ENCODE data around the gene BARX1.

The BARX1 gene, protein sequence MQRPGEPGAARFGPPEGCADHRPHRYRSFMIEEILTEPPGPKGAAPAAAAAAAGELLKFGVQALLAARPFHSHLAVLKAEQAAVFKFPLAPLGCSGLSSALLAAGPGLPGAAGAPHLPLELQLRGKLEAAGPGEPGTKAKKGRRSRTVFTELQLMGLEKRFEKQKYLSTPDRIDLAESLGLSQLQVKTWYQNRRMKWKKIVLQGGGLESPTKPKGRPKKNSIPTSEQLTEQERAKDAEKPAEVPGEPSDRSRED

DNA sequence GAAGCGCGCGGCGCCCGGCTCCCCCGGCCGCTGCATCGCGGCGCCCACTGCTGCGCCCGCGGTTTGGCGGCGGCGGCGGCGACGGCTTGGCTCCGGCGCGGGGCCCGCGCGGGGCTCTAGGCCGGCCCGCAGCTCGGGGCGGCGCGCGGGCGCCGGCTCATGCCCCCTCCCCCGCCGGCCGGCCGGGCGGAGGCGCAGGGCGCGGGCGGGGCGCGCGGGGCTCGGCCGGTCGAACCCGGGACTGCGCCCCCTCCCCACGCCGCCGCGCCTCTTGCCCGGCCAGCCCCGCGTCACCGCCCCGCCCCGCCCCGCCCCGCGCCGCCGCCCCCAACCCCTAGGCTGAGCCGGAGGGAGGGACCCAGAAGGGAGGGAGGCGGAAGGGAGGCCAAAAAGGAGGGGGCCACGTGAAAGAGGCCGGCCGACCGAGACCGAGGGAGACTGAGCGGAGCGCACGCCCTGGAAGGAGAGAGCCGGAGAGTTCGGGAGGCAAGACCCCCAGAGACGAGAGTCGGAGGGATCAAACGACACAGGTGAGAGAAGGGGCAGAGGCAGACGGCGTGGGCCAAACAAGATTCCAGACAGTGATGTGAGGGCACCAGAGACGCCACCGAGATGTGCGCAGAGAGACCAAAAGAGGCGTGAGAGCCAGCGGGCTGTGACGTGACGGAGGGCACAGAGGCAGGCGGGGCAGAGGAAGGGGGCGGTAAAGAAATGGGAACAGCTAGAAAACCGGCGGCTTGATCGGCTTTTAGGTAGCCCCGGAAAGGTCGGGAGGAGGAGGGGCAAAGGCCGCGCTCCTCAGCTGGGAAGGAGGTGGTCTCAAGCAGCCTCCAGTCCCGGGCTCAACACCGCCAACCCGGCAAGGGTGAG is at the start of gene BARX1:
Gene BARX1, minus strand, starts transcription at position 245 of the 870 bp plus-strand sequence. Its CDS starts 209 bp downstream, at position 36.
- no peak for DNase-seq (ENCODE audit: low read depth)
- TF ChIP-seq, protein P1, sequence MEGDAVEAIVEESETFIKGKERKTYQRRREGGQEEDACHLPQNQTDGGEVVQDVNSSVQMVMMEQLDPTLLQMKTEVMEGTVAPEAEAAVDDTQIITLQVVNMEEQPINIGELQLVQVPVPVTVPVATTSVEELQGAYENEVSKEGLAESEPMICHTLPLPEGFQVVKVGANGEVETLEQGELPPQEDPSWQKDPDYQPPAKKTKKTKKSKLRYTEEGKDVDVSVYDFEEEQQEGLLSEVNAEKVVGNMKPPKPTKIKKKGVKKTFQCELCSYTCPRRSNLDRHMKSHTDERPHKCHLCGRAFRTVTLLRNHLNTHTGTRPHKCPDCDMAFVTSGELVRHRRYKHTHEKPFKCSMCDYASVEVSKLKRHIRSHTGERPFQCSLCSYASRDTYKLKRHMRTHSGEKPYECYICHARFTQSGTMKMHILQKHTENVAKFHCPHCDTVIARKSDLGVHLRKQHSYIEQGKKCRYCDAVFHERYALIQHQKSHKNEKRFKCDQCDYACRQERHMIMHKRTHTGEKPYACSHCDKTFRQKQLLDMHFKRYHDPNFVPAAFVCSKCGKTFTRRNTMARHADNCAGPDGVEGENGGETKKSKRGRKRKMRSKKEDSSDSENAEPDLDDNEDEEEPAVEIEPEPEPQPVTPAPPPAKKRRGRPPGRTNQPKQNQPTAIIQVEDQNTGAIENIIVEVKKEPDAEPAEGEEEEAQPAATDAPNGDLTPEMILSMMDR (IDR thresholded peaks at IDR 0.05; ENCODE audit: control insufficient read depth, extremely low read depth, insufficient read depth), result no peak
- 0 out of 2 replicates have a peak within 1 kb of the TSS, but pooled peaks have one; percentile 28 for H3K4me3 ChIP-seq (ENCODE audit: low read depth, low read length)

DNA sequence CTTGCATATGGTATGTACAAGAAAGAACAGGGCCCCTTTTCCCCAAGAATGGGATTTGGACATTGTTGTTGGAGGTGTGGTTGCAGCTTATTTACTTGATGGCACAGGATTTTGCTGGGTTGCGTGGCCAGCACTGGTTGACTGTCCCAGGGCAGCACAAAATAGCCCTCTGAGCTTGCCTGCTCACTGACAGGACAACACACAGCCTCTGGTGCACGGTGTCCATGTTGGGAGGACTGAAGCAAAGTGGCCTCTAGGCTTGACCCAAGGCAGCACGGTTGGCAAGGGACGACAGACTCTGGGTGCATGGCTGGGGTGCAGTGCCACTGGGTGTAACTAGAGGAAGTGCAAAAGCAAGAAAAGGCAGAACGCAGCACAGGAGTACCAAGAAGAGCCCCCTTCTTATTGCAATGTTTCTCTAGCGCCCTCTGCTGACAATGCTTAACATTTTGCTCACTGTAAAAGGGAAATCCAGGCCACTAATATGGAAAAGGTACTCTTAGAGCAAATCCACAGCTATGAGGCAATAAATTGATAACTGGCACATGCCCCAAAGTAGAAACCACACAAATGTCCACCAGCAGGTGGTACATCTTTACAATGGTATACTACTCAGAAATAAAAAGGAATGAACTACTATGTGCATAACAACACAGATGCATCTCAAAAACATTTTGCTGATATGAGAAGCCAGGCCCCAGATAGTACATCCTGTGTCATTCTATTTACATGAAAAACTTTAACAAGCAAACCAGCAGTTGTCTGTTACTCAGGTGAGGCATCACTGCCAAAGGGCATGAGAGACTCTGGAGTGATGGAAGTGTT is 47.4 kb upstream of the BARX1 start:
- TF ChIP-seq, protein P1 (IDR thresholded peaks at IDR 0.05; ENCODE audit: control insufficient read depth, extremely low read depth, insufficient read depth), result peak; percentile 77
- no peak for DNase-seq (ENCODE audit: low read depth)
- H3K4me3 ChIP-seq (ENCODE audit: low read depth, low read length), result no peak overlapping the region

DNA sequence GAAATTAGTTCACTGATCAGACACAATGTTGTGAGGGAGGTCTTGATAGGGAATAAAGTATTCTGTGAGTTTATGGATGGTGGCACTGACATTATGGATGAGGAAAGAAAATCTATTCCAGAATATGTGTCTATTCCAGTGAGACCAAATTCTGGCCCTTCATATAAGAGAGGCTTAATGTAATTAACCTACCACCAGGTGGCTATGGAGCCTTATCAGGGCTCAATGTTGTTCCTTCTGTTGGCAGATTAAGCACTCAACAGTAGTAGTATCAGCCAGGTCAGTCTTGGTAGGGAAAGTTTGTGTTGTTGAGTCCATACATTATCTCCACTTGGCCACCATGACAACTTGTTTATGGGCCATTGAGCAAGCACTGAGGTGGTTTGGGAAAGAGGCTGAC is 41.7 kb upstream of the BARX1 start:
- no peak for DNase-seq (ENCODE audit: low read depth)
- TF ChIP-seq, protein P1 (IDR thresholded peaks at IDR 0.05; ENCODE audit: control insufficient read depth, extremely low read depth, insufficient read depth), result 0 out of 2 replicates have a peak, but pooled peaks have one; percentile 14
- H3K4me3 ChIP-seq (ENCODE audit: low read depth, low read length), result no peak overlapping the region

DNA sequence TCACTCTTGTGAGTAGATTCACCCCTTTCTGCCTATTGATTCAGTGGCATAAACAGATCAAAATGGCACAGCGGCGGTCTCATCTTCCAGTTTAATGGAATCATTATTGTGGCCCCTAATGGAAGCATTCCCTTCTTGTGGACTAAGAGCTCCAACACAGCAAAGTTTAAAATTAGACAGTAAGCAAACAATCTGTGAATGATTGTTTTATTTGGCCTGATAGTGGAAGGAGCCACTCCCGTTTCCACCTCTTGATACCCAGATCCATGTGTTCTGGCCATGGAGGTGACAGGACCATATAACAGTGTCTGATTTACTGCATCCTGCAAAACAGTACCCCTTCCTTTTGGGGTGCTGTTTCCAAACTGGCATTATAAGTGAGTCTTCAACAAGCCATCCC is 41.2 kb upstream of the BARX1 start:
- TF ChIP-seq, protein P1 (IDR thresholded peaks at IDR 0.05; ENCODE audit: control insufficient read depth, extremely low read depth, insufficient read depth), result no peak
- no peak for DNase-seq (ENCODE audit: low read depth)
- H3K4me3 ChIP-seq (ENCODE audit: low read depth, low read length), result no peak overlapping the region

DNA sequence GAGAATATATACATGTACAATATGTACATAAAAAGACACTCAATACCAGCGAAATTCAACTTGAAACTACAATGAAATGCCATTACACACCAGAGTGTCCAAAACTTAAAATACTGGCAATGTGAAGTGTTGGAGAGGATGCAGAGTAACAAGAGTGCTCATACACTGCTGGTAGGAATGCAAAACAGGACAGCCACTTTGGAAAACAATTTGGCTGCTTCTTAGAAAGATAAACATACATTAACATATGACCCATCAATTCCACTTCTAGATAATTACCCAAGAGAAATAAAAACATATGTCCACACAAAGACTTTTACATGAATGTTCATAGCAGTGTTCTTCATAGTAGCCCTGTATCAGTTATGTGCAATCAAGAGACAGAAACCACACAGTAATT is 39.4 kb upstream of the BARX1 start:
- TF ChIP-seq, protein P1 (IDR thresholded peaks at IDR 0.05; ENCODE audit: control insufficient read depth, extremely low read depth, insufficient read depth), result no peak
- no peak for DNase-seq (ENCODE audit: low read depth)

DNA sequence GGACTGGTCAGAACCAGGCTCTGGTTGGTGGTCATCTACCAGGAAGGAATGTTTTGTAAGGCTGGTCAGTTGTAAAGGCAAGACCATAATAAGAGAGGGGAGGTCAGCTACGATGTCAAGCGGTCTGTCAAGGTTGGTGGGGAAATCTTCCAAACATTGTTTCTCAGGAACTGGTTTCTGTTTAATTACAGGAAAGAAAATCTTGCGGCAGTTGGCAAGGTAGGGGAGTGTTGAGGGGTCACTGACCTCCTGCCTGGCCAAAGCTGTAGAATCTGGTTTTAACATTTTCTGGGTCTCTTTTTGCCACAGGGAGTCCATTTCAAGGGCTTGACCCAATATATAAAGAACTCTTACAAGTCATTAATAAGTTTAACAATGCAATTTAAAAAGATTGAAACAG is 39.0 kb upstream of the BARX1 start:
- TF ChIP-seq, protein P1 (IDR thresholded peaks at IDR 0.05; ENCODE audit: control insufficient read depth, extremely low read depth, insufficient read depth), result no peak
- no peak for DNase-seq (ENCODE audit: low read depth)
- no peak overlapping the region for H3K4me3 ChIP-seq (ENCODE audit: low read depth, low read length)

More for the DNA sequence above, 39.4 kb upstream of the BARX1 start:
- H3K4me3 ChIP-seq (ENCODE audit: low read depth, low read length), result no peak overlapping the region

Data from LNCaP clone FGC (cell line).